SIG-M5 (cell line): Measurements from ENCODE around the gene HIRIP3.
"Not testable (repeated sequence)": the region's sequence is repeated elsewhere in the genome, so short reads cannot be mapped to it uniquely, and the experiment has no call there.

Experiments used
- DNase-seq: peaks from one replicate; lab custom pipeline; 2025; lab: John Stamatoyannopoulos, UW

Gene HIRIP3

DNA sequence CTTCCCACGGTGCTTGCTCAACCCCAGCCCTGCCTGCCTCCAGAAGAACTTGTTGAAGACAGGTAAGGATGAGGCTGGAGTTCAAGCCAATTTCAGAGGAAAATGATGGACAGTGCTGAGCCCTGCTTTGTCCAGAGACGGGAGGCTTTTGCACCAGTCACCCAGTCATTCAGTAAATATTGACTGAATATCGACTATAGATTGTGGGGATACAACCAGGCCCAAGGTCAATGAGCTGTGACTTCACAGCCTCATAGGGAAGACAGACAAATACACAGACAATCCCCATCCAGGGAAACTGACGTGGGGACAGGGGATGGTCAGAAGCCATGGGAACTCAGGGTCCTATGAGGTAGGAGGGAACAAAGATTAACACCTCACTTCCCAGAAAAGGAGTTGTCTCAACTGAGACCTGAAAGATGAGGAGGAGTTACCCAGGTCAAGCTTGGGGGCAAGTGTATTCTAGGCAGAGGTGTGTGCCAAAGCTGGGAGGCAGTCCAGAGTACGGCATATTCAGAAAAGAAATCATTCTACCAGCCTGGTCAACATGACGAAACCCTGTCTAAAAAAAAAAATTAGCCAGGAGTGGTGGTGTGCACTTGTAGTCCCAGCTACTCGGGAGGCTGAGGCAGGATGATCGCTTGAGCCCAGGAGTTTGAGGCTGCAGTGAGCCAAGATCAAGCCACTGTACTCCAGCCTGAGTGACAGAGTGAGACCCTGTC lies 21.3 kb upstream of the HIRIP3 start:
- no peak for DNase-seq

DNA sequence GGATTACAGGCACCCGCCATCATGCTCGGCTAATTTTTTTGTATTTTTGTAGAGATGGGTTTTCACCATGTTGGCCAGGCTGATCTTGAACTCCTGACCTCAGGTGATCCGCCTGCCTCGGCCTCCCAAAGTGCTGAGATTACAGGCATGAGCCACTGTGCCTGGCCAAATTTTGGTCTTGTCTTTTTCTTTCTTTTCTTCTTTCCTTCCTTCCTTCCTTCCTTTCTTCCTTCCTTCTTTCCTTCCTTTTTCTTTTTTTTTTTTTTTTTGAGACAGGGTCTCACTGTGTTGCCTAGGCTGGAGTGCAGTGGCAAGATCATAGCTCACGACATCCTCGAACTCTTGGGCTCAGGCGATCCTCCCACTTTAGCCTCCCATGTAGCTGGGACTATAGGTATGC lies 20.0 kb upstream of the HIRIP3 start:
- DNase-seq, result not testable (repeated sequence)

DNA sequence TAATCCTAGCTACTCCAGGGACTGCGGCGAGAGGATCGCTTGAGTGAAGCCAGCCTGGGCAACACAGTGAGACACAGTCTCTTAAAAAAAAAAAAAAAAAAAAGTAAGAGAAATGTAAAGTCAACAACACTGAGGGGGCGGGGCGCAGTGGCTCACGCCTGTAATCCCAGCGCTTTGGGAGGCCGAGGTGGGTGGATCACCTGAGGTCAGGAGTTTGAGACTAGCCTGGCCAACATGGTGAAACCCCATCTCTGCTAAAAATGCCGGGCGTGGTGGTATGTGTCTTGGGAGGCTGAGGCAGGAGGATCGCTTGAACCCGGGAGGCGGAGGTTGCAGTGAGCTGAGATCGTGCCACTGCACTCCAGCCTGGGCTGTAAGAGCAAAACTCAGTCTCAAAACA lies 17.2 kb upstream of the HIRIP3 start:
- not testable (repeated sequence) for DNase-seq

DNA sequence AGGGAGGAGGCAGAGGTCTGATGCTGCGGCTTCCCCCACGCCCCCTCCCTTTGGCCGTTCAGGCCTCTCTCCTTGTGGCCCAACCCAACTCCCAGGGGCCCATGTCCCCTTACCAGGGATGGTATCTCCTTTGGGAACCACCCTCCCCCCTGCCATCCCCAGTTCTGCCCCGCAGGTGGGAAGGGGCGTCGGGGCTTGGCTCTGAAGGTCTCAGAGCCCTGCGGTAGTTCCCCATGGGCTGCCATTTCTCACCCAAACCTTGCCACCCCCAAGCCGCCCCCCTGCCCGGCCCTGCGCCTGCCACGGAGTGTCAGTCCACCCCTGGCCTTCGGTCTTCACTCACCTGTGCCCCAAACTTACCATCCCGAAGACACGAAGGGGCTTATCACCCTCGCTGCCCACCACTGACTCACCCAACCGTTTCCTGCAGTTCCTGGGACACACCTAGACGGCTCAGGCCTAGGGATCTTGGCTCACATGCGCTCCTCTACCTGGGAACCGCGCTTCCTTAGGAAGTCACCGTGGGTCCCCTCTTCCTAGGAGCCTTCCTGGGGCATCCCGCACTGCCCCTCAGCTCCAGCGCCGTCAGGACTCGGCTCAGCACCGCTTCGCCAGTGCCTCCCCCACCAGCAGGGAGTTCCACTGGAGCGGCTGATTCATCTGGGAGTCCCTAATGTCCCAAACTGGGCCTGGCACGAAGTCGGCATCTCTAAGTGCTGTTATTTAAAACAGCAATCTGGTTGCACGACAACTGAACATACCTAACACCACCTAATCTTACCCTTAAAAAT lies 16.5 kb upstream of the HIRIP3 start:
- no peak for DNase-seq

DNA sequence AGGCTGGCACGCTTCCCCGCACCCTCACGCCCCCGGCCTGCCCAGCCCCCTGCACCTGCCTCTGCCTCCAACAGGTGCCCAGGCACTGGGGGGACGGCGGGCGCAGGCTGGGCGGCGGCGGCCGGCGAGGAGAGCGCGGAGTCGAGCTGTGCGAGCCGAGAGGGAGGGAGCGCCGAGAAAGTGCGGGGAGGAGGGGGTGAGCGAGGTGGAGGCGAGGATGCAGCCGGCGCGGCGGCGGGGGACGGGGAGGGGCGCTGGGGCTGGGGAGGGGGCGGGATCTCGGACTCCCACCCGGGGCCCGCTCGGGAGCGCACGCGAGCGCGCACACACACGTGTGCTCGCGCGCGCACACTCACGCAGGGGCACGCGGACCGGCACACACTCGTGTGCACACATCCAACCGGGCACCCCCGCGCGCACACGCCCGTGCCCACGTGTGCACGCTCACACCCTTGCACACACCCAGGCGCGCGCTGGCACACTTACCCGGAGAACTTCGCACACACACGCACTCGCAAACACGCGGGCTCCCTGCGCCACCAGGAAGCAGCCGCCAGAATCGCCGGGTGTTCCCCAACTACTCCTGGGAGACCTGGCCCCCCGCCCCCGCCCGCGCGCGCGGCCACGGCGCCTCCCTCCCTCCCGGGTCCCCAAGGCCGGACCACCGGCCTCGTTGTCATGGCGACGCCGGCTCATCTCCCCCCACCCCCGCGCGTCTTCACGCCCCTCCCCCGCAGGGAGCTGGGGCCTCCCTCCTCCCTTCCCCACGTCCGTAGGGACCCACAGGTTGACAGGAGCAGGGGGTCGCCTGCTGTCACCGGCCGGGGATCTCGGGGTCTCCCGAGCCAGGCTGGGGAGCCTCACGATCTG lies 15.7 kb upstream of the HIRIP3 start, which contains the start of gene DOC2A:
TSS of gene DOC2A (minus strand) at position 184 of the 870 bp plus-strand sequence. CDS start 805 bp downstream, outside the sequence.
- DNase-seq, result no peak

DNA sequence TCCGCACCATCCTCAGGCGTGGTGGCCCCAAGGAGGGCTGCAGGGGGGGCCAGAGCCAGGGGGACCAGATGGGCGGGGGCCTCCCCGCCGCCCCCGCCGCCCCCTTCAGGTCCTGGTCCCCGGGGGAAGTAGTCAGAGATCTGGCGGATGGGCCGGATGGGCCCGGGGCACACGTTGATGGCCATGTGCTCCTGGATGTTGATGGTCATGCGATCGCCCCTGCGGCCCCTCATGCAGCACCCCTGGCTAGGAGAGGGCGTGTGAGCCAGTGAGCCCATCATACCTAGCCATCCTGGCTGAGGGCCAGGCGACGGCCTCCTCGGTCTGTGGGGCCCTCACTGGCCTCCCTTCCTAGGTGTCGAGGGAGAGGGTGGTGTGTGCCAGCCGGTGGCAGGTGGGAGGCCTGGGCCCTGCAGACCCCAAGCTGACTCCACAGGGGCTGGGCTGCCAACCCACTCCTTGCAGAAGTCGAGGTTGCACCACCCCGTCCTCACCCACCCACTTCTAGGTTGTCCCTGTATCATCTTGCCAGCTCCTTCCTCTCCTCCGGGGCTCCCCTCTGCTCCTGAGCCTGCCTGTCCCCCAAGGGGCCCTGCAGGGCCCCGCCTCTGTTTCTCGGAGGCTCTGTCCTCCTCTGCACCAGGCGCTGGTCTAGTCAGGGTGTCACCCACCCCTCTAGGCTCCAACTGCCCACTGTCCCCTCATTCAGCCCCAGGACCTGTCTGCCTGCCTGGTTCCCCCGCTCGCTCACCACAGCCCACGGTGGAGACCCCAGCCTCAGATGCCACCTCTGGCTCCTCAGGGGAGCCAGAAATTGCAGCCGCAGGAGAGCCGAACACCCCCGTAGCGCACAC lies 14.8 kb upstream of the HIRIP3 start:
- no peak for DNase-seq

DNA sequence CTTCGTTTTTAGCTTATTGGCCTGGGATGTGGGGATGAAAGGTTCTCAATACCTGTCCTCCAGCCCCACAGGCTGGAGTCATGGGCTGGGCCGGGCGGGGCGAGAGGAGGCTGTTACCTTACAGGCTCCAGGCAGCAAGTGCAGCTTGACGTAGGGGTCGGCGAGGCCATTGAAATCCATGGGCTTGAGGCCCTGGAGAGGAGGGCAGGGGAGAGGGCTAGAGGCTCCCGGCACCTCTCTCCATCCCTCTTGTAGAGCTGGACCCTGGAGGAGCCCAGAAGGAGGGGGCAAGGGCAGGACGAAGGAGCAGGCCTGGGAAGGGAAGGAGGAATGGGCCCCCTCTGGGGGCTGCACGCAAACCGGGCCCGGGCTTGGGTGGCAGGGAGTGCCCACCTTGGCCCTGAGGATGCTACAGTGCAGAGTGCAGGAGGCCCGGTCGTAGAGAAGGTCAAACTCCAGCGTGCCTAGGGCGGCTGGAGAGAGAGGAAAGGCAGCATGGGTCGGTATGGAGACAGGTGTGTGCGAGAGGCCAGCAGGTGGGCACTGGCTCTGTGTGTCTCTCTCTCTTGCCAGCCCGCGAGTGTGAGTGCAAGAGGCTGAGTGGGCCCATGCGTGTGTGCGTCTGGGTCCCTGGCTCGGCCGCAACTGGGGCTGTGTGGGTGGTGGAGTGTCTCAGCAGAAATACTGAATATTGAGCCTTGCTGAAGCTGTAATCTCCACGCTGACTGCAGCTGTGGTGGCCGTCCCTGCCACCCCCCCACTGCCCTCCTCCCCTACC lies 13.9 kb upstream of the HIRIP3 start:
- no peak for DNase-seq

DNA sequence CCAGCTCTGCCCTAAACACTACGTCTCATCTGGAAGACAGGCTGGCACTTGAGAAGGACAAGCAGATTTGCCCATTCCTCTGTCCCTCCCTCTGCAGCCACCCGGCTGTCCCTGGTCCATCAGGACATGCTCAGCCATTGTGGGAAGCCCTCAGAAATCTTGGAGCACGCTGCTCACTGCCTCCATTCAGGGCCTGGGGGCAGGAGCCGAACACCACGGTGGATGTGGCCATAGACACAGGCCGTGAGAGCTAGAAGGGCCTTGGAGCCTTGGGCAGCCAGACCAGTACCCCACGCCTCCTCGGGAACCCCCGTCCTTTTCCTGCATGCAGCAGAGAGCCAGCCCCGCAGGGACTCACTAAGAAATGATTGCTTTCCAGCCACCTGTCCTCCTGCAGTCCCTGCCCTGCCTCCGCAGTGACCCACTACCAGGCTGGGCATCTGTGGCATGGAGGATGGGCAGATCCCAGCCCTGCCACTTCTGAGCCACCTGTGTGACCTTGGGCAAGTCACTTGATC lies 12.0 kb upstream of the HIRIP3 start:
- no peak for DNase-seq

DNA sequence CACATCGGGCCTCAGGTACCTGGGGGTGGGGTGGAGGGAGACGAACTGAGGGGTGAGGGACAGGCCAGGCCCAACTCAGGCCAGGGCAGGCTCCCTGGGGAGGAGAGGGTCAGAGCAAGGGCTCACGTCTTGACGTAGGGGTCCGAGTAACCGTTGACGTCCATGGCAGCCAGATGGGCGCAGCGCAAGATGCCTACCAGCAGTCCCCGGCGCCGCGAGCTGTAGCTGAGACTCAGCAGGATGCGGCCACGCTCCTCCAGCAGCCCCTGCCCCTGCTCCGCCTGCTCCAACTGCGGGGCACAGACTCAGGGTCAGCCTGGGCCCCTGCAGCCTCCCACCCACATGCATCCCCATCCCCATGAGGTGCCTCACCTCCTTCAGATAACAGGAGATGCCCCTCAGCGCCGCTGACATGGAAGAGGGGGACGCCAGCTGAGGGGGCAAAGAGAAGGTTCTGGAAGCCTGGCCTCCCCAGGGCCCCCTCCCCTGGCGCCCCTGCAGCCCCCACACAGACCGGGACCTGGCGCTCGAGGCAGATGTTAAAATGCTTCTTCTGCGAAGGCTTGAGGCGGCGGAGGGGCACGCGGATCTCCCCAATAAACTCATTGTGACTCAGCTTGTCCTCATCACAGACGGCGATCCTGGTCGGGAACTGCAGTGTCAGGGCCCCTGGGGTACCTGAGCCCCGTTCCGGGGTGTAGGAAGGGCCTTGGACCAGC lies 11.4 kb upstream of the HIRIP3 start:
- DNase-seq, result no peak

DNA sequence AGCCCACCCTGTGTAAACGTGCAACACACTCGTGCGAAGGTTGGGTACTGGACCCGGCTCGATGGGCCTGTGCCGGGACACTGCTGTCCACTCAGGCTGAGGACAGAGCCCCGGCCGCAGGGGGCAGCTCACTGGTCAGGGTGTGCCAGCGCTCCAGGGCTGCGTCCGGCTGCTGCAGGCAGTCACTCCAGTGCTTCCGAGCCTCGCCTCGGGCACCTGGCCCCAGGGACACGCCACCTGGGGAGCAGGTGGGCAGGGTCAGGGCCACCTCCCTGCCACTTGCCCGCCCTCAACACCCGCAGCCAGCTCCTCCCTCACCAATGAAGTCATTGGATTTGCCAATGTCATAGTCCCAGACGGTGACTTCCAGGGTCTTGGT lies 10.7 kb upstream of the HIRIP3 start:
- no peak for DNase-seq

DNA sequence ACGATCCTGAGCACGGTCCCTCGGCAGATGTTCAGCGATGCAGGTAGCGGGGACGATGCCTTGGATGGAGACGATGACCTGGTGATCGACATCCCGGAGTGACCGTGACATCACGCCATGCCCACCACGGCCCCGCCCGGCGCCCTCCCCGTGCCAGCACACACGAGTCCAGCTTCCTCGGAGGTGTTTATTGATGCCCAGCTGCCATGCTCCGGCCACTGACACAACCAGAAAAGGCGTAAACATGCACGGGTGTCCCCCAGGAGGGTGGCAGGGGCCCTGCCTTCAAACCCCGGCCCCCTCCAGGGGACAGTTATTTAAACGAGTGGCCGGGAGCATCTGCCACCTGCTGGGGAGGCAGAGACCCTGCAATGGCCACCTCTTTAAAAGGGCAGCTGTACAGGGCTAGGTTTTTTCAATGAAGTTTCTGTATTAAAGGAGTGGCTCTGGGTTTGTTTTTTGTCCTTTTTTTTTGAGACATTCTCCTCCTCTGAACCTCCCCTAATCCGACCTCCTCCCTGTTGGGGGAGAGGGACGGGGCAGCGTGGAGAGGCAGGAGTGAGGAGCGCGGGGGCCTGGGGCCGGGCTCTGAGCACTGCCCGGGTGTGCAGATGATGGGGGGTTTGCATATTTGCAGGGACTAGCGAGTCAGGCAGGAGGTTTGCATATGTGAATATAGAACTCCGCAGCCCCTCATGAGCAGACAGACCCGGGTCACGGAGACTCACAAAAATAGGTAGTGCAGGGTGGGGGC lies 10.1 kb upstream of the HIRIP3 start:
- DNase-seq, result no peak

DNA sequence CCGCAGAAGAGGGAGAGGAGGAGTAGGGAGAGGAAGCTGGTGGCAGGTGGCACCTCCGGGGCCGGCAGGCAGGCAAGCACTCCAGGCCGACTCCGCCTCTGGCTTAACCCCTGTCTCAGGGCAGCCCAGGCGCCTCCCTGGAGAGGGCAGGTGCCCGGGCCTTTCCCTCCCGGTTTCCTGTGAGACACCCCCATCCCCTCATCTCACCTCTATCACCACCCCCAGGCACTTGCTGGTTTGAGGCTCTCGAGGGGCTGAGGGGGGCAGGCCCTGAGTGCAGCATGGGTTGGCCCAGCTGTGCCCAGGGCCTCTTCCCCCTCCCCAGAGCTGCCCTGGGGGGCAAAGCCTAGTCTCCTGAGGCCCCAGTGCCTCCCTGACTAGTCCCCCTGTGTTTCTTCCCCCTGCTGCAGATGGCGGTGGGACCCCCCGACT lies 9.4 kb upstream of the HIRIP3 start:
- DNase-seq, result no peak

DNA sequence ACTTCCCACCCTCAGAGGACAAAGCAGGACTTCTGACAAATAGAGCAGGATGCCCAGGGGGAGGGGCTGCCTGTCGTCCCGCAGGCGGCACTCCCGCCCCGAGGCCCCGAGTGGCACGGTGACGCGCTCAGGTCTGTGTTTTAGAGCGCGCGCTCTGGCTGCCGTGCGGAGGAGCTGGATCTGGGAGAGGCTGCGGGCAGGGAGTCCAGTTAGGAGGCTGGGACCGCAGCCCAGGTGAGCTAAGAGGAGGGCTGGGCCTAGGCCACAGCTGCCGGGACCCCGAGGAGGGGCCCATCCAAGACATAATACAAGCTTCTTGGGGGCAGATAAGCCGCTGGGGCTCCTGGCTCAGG lies 9.0 kb upstream of the HIRIP3 start:
- DNase-seq, result no peak

DNA sequence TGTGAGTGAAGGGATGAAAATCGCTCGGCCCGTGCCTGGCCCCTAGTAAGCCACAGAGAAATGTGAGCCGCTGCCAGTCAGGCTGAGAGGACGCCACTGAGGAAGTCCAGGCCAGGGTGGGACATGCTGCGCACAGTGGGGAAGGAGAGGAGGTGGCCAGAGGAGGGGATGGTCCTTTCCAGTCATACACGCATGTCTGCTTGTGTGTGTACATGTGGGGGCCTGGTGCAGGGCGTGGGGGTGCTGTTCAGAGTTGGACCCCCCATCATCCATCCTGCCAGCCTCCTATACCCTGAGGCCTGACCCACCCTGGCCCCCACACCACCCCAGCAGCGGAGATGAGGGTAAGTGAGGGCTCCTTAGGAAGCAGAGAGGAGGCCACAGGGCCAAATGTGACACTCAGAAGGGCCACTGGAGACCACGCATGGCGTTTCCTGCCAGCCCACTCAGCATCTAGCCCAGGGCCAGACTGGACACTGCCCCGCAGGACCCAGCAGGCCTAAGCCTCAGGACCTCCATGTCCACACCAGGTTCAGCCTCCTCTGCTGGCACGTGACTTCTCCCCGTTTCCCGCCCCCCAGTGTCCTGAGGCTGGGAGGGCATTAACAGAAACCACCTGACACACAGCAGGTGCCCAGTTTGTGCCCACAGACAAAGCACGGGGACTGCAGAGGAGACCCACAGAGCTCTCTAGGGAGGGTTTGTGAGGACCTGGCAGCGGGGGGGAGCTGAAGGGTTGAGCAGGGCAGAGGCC lies 8.4 kb upstream of the HIRIP3 start:
- DNase-seq, result no peak

DNA sequence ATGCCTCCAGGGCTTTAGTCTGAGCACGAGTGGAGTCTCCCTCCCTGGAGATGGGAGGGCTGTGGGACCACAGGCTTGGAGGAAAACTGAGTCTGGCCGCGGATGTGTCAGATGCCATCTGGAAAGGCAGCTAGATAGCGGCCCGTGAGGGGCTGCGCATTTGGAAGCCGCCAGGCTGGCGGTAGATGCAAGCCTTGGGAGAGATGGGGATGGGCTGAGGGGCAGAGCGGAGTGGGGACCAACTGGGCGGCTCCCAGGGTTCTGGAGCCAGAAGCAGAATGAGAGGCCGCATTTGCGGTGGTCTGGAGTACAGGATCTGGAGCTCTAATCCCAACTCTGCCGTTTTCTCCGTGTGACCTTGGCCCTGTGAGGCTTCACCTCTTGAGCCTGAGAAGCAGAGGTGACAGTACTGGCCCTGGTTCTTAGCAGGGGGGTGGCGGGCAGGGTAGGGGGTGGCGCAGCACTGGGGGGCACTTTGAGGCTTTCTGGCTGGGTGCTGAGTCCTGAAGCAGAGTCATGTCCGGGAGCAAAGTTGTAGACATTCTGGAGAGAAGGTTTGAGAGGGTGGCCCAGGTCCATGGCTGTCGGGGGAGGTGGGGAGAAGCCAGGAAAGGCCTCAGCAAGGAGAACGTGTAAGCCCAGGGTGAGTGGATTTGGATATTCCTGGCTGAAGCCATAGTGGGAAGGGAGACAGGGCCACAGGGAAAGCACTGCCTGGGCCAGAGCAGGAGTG lies 7.4 kb upstream of the HIRIP3 start:
- DNase-seq, result no peak

DNA sequence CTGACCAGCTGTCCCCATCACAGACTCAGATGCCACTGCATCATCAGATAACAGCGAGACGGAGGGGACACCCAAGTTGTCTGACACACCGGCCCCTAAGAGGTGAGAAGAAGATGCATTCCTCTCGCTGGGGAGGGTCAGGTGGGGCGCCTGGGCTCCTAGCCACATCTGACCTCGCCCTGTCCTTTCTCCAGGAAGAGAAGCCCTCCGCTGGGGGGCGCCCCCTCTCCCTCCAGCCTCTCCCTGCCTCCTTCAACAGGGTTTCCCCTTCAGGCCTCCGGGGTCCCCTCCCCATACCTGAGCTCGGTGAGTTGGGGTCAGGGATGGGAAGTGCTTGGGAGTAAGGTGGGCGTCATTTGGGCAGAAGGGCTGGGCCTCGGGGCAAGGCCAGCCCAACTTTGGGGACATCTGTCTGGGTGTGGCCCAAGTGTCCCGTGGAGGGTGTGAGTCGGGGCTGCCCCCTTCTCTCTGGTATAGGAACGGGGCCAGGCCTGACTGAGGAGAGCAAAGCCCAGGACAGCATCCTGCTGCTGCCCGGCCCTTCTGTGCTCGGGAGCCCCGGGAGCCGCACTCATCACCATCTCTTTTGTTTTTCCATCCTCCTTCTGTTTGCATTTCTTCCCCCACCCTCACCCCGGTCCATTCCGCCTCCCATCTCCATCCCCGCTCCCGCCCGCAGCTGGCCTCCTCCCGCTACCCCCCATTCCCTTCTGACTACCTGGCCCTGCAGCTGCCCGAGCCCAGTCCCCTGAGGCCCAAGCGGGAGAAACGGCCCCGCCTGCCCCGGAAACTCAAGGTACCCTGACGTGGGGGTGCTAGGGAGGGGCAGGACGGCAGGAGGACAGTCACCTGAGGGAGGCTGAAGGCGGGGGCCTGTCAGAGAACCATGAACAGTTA lies 5.6 kb upstream of the HIRIP3 start:
- no peak for DNase-seq

DNA sequence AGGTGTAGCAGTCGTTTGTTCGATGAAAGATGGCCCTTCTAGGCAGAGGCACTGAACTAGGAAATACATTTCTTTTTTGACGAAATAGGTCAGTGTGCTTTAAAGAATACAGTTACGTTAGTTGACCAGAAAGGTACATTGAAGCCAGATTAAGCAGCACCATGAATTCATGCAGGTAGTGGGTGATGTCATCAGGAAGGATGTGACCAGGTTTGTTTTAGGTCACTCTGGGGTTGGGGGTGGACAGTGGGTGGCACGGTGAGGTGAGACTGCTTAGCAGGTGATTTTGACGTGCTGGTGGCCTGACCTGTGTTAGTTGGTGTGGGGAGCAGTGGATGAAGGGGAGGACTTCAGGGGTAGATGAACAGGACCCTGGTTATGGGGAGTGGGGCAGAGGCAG lies 4.2 kb upstream of the HIRIP3 start:
- no peak for DNase-seq
